Tibial nerve (tissue), 4 donors: ENCODE measurements around the gene PROX1.

Experiments
- CTCF ChIP-seq, 5 experiments: fragments of 200-600 bp in 3 of 5; fragments of 450-650 bp in 2 of 5; sonication (generic) in 3 of 5; IDR thresholded peaks; one replicate each; pipeline ENCODE4 v1.5.1; 2016 to 2019; ENCODE audit warnings: antibody characterized with exemption in 5 of 5, mild to moderate bottlenecking in 3 of 5, moderate library complexity in 2 of 5
- EP300 ChIP-seq, 2 donors: sonication (generic); formaldehyde crosslinking; IDR thresholded peaks; one replicate each; pipeline ENCODE4 v1.6.1; 2017; ENCODE audit warnings: antibody characterized with exemption in 2 of 2, mild to moderate bottlenecking in 1 of 2
- POLR2A ChIP-seq, 2 donors: fragments of 450-650 bp; IDR thresholded peaks; one replicate each; pipeline ENCODE4 v1.6.1; 2017; ENCODE audit warnings: antibody characterized with exemption in 2 of 2, mild to moderate bottlenecking in 2 of 2, moderate library complexity in 2 of 2

GRCh38 chr1:214078950-214079349 is 91.2 kb downstream of the PROX1 start:
- TF ChIP-seq CTCF (IDR thresholded peaks at IDR 0.05) (no peak), POLR2A (IDR thresholded peaks at IDR 0.05) (no peak), EP300 (IDR thresholded peaks at IDR 0.05) (no peak)
